Measurements from ENCODE around the gene WNT4. TPM values are rescaled to one million over a fixed set of nuclear protein-coding genes. Genes with fewer than 3 reads are reported as not detected.

Gene WNT4
- total and polyA plus RNA-seq, 2 donors from 2014 or later, result 0.45 to 0.69 TPM

GRCh38 chr1:22163564-22163963 is 20.7 kb upstream of the WNT4 start:
- H3K36me3 ChIP-seq (ENCODE audit: control insufficient read depth in 2 of 3, insufficient read depth in 3 of 3, low read length in 3 of 3), result no peaks in the 10 kb centered on the region
- intact Hi-C loops (cut with DNase I), result no loop called here
- H3K9me3 ChIP-seq (ENCODE audit: control insufficient read depth in 2 of 3, insufficient read depth in 1 of 3, low read length in 3 of 3), result no peaks in the 10 kb centered on the region
- FAIRE-seq (no peak), DNase-seq (no peak)
- no peak for TF ChIP-seq CTCF (IDR thresholded peaks at IDR 0.05; ENCODE audit: borderline replicate concordance, extremely low read depth, insufficient read depth)
- no peaks in the 10 kb centered on the region for H3K4me1 ChIP-seq (ENCODE audit: control insufficient read depth in 2 of 3, insufficient read depth in 2 of 3, low read depth in 1 of 3, low read length in 3 of 3)
- no peaks in the 10 kb centered on the region for H3K27me3 ChIP-seq (ENCODE audit: control insufficient read depth, insufficient read depth, low read length)
- no peak overlapping the region for H3K4me3 ChIP-seq (ENCODE audit: low read length in 3 of 3)
- H3K9ac ChIP-seq (ENCODE audit: low read length in 3 of 3), result no peak overlapping the region
- H3K27ac ChIP-seq (ENCODE audit: low read depth in 2 of 2, low read length in 2 of 2), result no peak overlapping the region

- no peak for TF ChIP-seq CTCF (IDR thresholded peaks at IDR 0.05; ENCODE audit: borderline replicate concordance, extremely low read depth, insufficient read depth)
- H3K4me1 ChIP-seq (ENCODE audit: control insufficient read depth in 2 of 3, insufficient read depth in 2 of 3, low read depth in 1 of 3, low read length in 3 of 3), result no peaks in the 10 kb centered on the region
- FAIRE-seq, result no peak
- H3K4me3 ChIP-seq (ENCODE audit: low read length in 3 of 3), result no peak overlapping the region
- no peak for DNase-seq
- no peaks in the 10 kb centered on the region for H3K36me3 ChIP-seq (ENCODE audit: control insufficient read depth in 2 of 3, insufficient read depth in 3 of 3, low read length in 3 of 3)
- intact Hi-C loops (cut with DNase I), result no loop called here
- no peak overlapping the region for H3K27ac ChIP-seq (ENCODE audit: low read depth in 2 of 2, low read length in 2 of 2)
- H3K9ac ChIP-seq (ENCODE audit: low read length in 3 of 3), result no peak overlapping the region
- no peaks in the 10 kb centered on the region for H3K9me3 ChIP-seq (ENCODE audit: control insufficient read depth in 2 of 3, insufficient read depth in 1 of 3, low read length in 3 of 3)
- no peaks in the 10 kb centered on the region for H3K27me3 ChIP-seq (ENCODE audit: control insufficient read depth, insufficient read depth, low read length)
Measured at GRCh38 chr1:22163137-22163536, 20.2 kb upstream of the WNT4 start.

- H3K4me1 ChIP-seq (ENCODE audit: control insufficient read depth in 2 of 3, insufficient read depth in 2 of 3, low read depth in 1 of 3, low read length in 3 of 3), result no peaks in the 10 kb centered on the region
- no peak overlapping the region for H3K4me3 ChIP-seq (ENCODE audit: low read length in 3 of 3)
- no peak overlapping the region for H3K27ac ChIP-seq (ENCODE audit: low read depth in 2 of 2, low read length in 2 of 2)
- DNase-seq, result no peak
- intact Hi-C loops (cut with DNase I), result no loop called here
- no peak for TF ChIP-seq CTCF (IDR thresholded peaks at IDR 0.05; ENCODE audit: borderline replicate concordance, extremely low read depth, insufficient read depth)
- H3K27me3 ChIP-seq (ENCODE audit: control insufficient read depth, insufficient read depth, low read length), result no peaks in the 10 kb centered on the region
- no peak overlapping the region for H3K9ac ChIP-seq (ENCODE audit: low read length in 3 of 3)
- no peaks in the 10 kb centered on the region for H3K9me3 ChIP-seq (ENCODE audit: control insufficient read depth in 2 of 3, insufficient read depth in 1 of 3, low read length in 3 of 3)
- FAIRE-seq, result no peak
- H3K36me3 ChIP-seq (ENCODE audit: control insufficient read depth in 2 of 3, insufficient read depth in 3 of 3, low read length in 3 of 3), result no peaks in the 10 kb centered on the region
Measured at GRCh38 chr1:22159891-22160290, 17.0 kb upstream of the WNT4 start.

- H3K36me3 ChIP-seq (ENCODE audit: control insufficient read depth in 2 of 3, insufficient read depth in 3 of 3, low read length in 3 of 3), result no peaks in the 10 kb centered on the region
- no peak for TF ChIP-seq CTCF (IDR thresholded peaks at IDR 0.05; ENCODE audit: borderline replicate concordance, extremely low read depth, insufficient read depth)
- DNase-seq, result no peak
- H3K4me1 ChIP-seq (ENCODE audit: control insufficient read depth in 2 of 3, insufficient read depth in 2 of 3, low read depth in 1 of 3, low read length in 3 of 3), result no peaks in the 10 kb centered on the region
- intact Hi-C loops (cut with DNase I), result no loop called here
- no peak overlapping the region for H3K9ac ChIP-seq (ENCODE audit: low read length in 3 of 3)
- H3K4me3 ChIP-seq (ENCODE audit: low read length in 3 of 3), result no peak overlapping the region
- H3K9me3 ChIP-seq (ENCODE audit: control insufficient read depth in 2 of 3, insufficient read depth in 1 of 3, low read length in 3 of 3), result no peaks in the 10 kb centered on the region
- no peak overlapping the region for H3K27ac ChIP-seq (ENCODE audit: low read depth in 2 of 2, low read length in 2 of 2)
- no peaks in the 10 kb centered on the region for H3K27me3 ChIP-seq (ENCODE audit: control insufficient read depth, insufficient read depth, low read length)
- FAIRE-seq, result no peak
Measured at GRCh38 chr1:22158654-22159053, 15.8 kb upstream of the WNT4 start.
